Psoas muscle (tissue), 8 donors: ENCODE measurements around the gene TENM3. TPM values are rescaled to one million over a fixed set of nuclear protein-coding genes. Genes with fewer than 3 reads are reported as not detected.
A peak's percentile ranks its signal among the peaks of the same experiment; 100 is the strongest.

Experiments used
- ATAC-seq, 4 donors: fragments of 200-7000 bp; cut with Tn5 transposase; one replicate each; pipeline ENCODE4 v1.9.1; 2020; ENCODE audit warnings: moderate library complexity in 3 of 4, mild to moderate bottlenecking in 2 of 4
- DNase-seq, 2 donors: peaks; one replicate each; pipeline ENCODE4 v3.0.0-alpha.2; 2020
- H3K27ac ChIP-seq: fragments of 200-600 bp; one replicate; pipeline ENCODE4 v1.8.0; 2022
- H3K27me3 ChIP-seq, 3 donors: fragments of 200-600 bp in 1 of 3; one replicate each; pipeline versions ENCODE4 v1.6.1 to v1.8.0; 2013 to 2022; ENCODE audit warnings: low read length in 2 of 3, mild to moderate bottlenecking in 2 of 3, moderate library complexity in 1 of 3; ENCODE audit not compliant: insufficient read depth in 3 of 3
- H3K36me3 ChIP-seq, 2 donors: fragments of 200-600 bp in 1 of 2; one replicate each; pipeline versions ENCODE4 v1.6.1 to v1.8.0; 2013 to 2022; ENCODE audit warnings: low read depth in 1 of 2, mild to moderate bottlenecking in 1 of 2, moderate library complexity in 1 of 2; ENCODE audit not compliant: insufficient read depth in 1 of 2
- H3K4me1 ChIP-seq: fragments of 200-600 bp; one replicate; pipeline ENCODE4 v1.8.0; 2022
- H3K4me3 ChIP-seq: fragments of 200-600 bp; one replicate; pipeline ENCODE4 v1.8.0; 2022; ENCODE audit warnings: mild to moderate bottlenecking
- H3K9me3 ChIP-seq: fragments of 200-600 bp; one replicate; pipeline ENCODE4 v1.8.0; 2022
- WGBS, 3 donors: extraction: QIAGEN DNeasy Blood & Tissue Kit; methylation state at CpG; one replicate each; pipeline versions ENCODE4 v1.1.6 to v1.1.7; 2013; 5-methylcytosine and 5-hydroxymethylcytosine counted together
- intact Hi-C, 2 donors: fragments of 100-400 bp; cut with DNase I; formaldehyde crosslinking; loops; one replicate each; pipeline versions ENCODE4 v1.11.0 to v1.14.2; 2022
- polyA plus RNA-seq, 3 donors: library from polyadenylated mRNA; stranded (reverse); fragments of 200-250 nt; gene quantifications; one replicate each; pipeline ENCODE4 v1.2.3, GENCODE V29; 2013
- total RNA-seq, 4 donors: library from RNA; stranded (reverse); fragmentation: NEBNext Ultra II Directional in 2 of 4; extraction: Animal tissue kit (Norgen Biotek cat#: 25700) in 2 of 4; gene quantifications; one replicate each; pipeline versions ENCODE4 v1.2.1 to v1.2.4, GENCODE V29; 2021 to 2023
- TF ChIP-seq, protein P1 (sequence below): fragments of 200-600 bp; IDR thresholded peaks from one replicate; pipeline ENCODE4 v1.8.0; 2022; ENCODE audit warnings: antibody characterized with exemption
- donor health status: healthy with polysubstance abuse.
- donor health status: DM: no; HTN: no; CAD: no; lungs with moderate emphysema.
- donor health status: Bipolar disorder and iron deficiency.
- donor health status: healthy.
- donor health status: DM: yes; HTN: yes; CAD: no.
- donor health status: DM: no; HTN: no; CAD: no.
- donor health status: DM: no; HTN: no; CAD: no.
- donor health status: DM: yes; HTN: yes; CAD: no.

The TENM3 gene
- total and polyA plus RNA-seq, 7 donors, result 0.48 to 11.6 (median 5.3) TPM

GRCh38 chr4:182447767-182448280 is 204.6 kb downstream of the TENM3 start:
- DNase-seq (no peak), ATAC-seq (peak; percentile 6 to 32 (median 22))
- Histone ChIP-seq H3K4me3 (peak overlapping the region; percentile 82), H3K4me1 (no peaks in the 10 kb centered on the region), H3K9me3 (no peaks in the 10 kb centered on the region), H3K27me3 (peaks cover 0 to 5% (median 0%) of the 10 kb centered on the region in 3 donors), H3K27ac (peak overlapping the region; percentile 82), H3K36me3 (no peaks in the 10 kb centered on the region)
- intact Hi-C loops, result no loop called here
- TF ChIP-seq, protein P1, sequence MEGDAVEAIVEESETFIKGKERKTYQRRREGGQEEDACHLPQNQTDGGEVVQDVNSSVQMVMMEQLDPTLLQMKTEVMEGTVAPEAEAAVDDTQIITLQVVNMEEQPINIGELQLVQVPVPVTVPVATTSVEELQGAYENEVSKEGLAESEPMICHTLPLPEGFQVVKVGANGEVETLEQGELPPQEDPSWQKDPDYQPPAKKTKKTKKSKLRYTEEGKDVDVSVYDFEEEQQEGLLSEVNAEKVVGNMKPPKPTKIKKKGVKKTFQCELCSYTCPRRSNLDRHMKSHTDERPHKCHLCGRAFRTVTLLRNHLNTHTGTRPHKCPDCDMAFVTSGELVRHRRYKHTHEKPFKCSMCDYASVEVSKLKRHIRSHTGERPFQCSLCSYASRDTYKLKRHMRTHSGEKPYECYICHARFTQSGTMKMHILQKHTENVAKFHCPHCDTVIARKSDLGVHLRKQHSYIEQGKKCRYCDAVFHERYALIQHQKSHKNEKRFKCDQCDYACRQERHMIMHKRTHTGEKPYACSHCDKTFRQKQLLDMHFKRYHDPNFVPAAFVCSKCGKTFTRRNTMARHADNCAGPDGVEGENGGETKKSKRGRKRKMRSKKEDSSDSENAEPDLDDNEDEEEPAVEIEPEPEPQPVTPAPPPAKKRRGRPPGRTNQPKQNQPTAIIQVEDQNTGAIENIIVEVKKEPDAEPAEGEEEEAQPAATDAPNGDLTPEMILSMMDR, result no peak
- WGBS, 3 donors, result 4 to 11% (median 6%) methylated on average over 23 to 25 of the region's 25 CpGs

GRCh38 chr4:182448281-182449151 is 205.3 kb downstream of the TENM3 start:
- intact Hi-C loops, result no loop called here
- TF ChIP-seq, protein P1, result no peak

GRCh38 chr4:182449186-182449929 is 206.2 kb downstream of the TENM3 start:
- TF ChIP-seq, protein P1, result no peak
- Histone ChIP-seq H3K9me3 (no peaks in the 10 kb centered on the region), H3K4me1 (no peaks in the 10 kb centered on the region), H3K27me3 (peaks cover 0 to 5% (median 0%) of the 10 kb centered on the region in 3 donors), H3K36me3 (no peaks in the 10 kb centered on the region), H3K4me3 (peak overlapping the region; percentile 82), H3K27ac (peak overlapping the region; percentile 82)
- peak; percentile 34 to 53 (median 46) for ATAC-seq
- no peak for DNase-seq
- intact Hi-C loops, result no loop called here
- 1 to 2% (median 1%) methylated on average over 21 to 34 of the region's 34 CpGs for WGBS, 3 donors

More at GRCh38 chr4:182448281-182449151, 205.3 kb downstream of the TENM3 start:
- H3K36me3 ChIP-seq, result no peaks in the 10 kb centered on the region
- peak; percentile 94 to 100 (median 98) for ATAC-seq
- peaks cover 0 to 5% (median 0%) of the 10 kb centered on the region in 3 donors for H3K27me3 ChIP-seq
- H3K9me3 ChIP-seq, result no peaks in the 10 kb centered on the region
- DNase-seq, result peak; percentile 94 to 96
- H3K27ac ChIP-seq, result peak overlapping the region; percentile 82
- 0 to 1% (median 0%) methylated on average over 62 to 113 of the region's 113 CpGs for WGBS, 3 donors
- peak overlapping the region; percentile 82 for H3K4me3 ChIP-seq
- no peaks in the 10 kb centered on the region for H3K4me1 ChIP-seq

- no peak for DNase-seq
- 4 to 17% (median 7%) methylated on average over 4 of the region's 4 CpGs for WGBS, 3 donors
- no peaks in the 10 kb centered on the region for H3K9me3 ChIP-seq
- TF ChIP-seq, protein P1, result no peak
- H3K4me3 ChIP-seq, result peak overlapping the region; percentile 82
- H3K27ac ChIP-seq, result peak overlapping the region; percentile 82
- intact Hi-C loops, result no loop called here
- ATAC-seq, result no peak
- peaks cover 0 to 5% (median 0%) of the 10 kb centered on the region in 3 donors for H3K27me3 ChIP-seq
- H3K36me3 ChIP-seq, result no peaks in the 10 kb centered on the region
- H3K4me1 ChIP-seq, result no peaks in the 10 kb centered on the region
These were observed 206.8 kb downstream of the TENM3 start for GRCh38 chr4:182449930-182450439.
